PC-9 (cell line): ENCODE results near the gene MRPS27.

ENCODE experiments used
- CTCF ChIP-seq: fragments of 200-600 bp; sonication (generic); conservative IDR thresholded peaks from 2 replicates; pipeline ENCODE4 v1.6.1; 2017; ENCODE audit warnings: mixed run types, antibody characterized with exemption, mild to moderate bottlenecking, moderate library complexity
- EZH2 ChIP-seq: fragments of 200-600 bp; sonication (generic); IDR thresholded peaks from 2 replicates; pipeline ENCODE4 v1.8.0; 2017; ENCODE audit warnings: antibody characterized with exemption, low read depth

- TF ChIP-seq CTCF (no peak), EZH2 (no peak)
Observed at GRCh38 chr5:72171667-72172066, 148.4 kb downstream of the MRPS27 start.
